Measurements from ENCODE around the gene FOXC2. TPM values are rescaled to one million over a fixed set of nuclear protein-coding genes. Genes with fewer than 3 reads are reported as not detected.

Gene FOXC2
- total RNA-seq, 1 donor, result not detected

DNA sequence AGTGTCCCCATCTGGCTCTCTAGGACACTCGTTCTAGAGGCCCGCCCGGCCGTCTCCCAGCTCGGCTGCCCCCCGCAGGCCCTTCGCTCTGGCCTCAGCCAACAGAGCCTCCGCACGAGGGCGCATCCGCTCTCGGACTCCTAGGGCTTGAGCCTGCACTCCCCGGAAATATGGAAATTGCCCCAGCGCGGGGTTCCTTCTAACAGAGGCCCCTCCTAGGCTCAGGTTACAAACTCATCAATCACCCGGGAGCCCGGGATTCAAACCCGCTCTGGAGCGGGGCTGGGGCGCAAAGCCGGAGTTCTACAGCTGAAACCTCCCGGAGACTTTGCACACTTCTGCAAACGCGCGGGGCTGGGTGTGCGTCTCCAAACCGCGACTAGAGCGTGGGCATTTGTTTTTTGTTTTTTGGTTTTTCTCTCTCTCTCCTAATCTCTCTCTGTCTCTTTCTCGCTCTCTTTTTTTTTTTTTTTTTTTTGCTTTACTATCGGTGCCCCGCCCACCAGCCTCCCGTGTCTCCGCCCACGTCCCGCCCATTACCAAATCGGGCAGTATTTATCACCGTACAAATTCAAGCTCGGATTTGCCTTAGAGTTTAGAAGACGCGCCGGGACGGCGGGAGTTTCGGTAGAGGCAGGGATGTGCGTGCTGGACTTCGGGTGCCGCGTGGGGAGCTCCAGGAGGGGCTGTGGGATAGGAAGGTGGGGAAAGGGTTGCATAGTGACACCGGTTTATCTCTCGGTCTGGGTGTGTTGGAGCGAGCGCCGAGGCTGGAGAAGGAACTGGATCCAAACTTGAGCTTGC, 9.3 kb downstream of the FOXC2 start:
- peak; percentile 97 for DNase-seq (ENCODE audit: low read depth)
- H3K4me3 ChIP-seq (ENCODE audit: low read depth, low read length), result peak overlapping the region; percentile 72
- TF ChIP-seq CTCF (IDR thresholded peaks at IDR 0.05; ENCODE audit: insufficient read depth, low read depth, low read length), result peak; percentile 77

GRCh38 chr16:86576591-86577313, 10.1 kb downstream of the FOXC2 start:
- TF ChIP-seq CTCF (IDR thresholded peaks at IDR 0.05; ENCODE audit: insufficient read depth, low read depth, low read length), result no peak
- peak overlapping the region; percentile 72 for H3K4me3 ChIP-seq (ENCODE audit: low read depth, low read length)
- peak; percentile 28 for DNase-seq (ENCODE audit: low read depth)

DNA sequence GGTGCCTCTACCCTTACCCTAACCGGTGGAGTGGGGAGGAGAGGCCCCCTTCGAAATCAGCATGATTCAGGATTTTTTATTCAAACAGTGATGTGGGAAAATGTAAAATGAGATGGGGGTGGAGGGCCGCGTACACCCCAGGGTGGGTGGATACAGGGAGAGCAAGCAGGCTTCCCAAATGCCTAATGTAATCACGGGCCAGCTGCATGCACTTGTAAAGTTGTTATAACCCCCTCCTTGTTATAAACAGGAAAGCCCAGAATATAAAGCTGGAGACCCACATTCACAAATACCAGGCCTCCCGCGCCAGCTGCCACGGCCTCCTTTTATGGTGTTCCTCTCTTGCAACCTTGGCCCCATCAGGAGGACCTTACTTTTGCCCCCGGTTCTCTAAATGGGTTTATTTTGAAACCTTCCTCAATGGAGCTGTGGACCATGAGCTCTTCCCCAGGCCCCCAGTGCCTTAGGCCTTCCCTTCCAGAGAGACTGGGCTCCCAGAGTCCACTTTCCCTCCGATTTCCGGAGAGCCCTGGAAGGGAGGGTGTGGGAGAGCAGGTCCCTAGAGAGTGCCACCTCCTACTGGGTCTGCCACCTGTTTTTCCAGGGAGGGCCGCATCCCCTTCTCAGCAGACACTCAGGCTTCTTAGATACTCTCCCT, 10.8 kb downstream of the FOXC2 start:
- TF ChIP-seq CTCF (IDR thresholded peaks at IDR 0.05; ENCODE audit: insufficient read depth, low read depth, low read length), result no peak
- peak overlapping the region; percentile 72 for H3K4me3 ChIP-seq (ENCODE audit: low read depth, low read length)
- peak; percentile 90 for DNase-seq (ENCODE audit: low read depth)

GRCh38 chr16:86578061-86578599, 11.5 kb downstream of the FOXC2 start, which contains the start of gene FOXL1:
TSS of gene FOXL1 (plus strand) at chr16:86578549. CDS start at chr16:86578724, 175 bp downstream.
- peak within 1 kb of the TSS; percentile 72 for H3K4me3 ChIP-seq (ENCODE audit: low read depth, low read length)
- DNase-seq (ENCODE audit: low read depth), result peak; percentile 91
- no peak for TF ChIP-seq CTCF (IDR thresholded peaks at IDR 0.05; ENCODE audit: insufficient read depth, low read depth, low read length)

GRCh38 chr16:86578611-86579267, 12.1 kb downstream of the FOXC2 start:
- H3K4me3 ChIP-seq (ENCODE audit: low read depth, low read length), result peak overlapping the region; percentile 43
- peak; percentile 64 for DNase-seq (ENCODE audit: low read depth)
- no peak for TF ChIP-seq CTCF (IDR thresholded peaks at IDR 0.05; ENCODE audit: insufficient read depth, low read depth, low read length)
